GM12878 (cell line): ENCODE data around the gene HPSE2. TPM values are rescaled to one million over a fixed set of nuclear protein-coding genes. Genes with fewer than 3 reads are reported as not detected.

ENCODE experiments used
- BMI1 ChIP-seq: fragments of 450-650 bp; IDR thresholded peaks from 2 replicates; pipeline ENCODE4 v1.6.1; 2016; ENCODE audit warnings: mild to moderate bottlenecking, moderate library complexity, borderline replicate concordance
- CHD1 ChIP-seq: IDR thresholded peaks from 2 replicates; pipeline ENCODE4 v1.6.1; 2012; ENCODE audit warnings: low read depth, low read length, improper control_type of control experiment
- FOS ChIP-seq: IDR thresholded peaks from 3 replicates; pipeline ENCODE4 v1.6.1; 2011; ENCODE audit warnings: borderline replicate concordance; ENCODE audit not compliant: insufficient read length; ENCODE audit errors: extremely low read depth
- NFXL1 ChIP-seq: fragments of 450-650 bp; IDR thresholded peaks from 2 replicates; pipeline ENCODE4 v1.6.1; 2017; ENCODE audit warnings: antibody characterized with exemption, mild to moderate bottlenecking, borderline replicate concordance
- POLR2A ChIP-seq: IDR thresholded peaks from 2 replicates; pipeline ENCODE4 v1.6.1; 2011; ENCODE audit warnings: low read depth, mild to moderate bottlenecking, low read length
- RB1 ChIP-seq: fragments of 450-650 bp; formaldehyde crosslinking; IDR thresholded peaks from 2 replicates; pipeline ENCODE4 v1.6.1; 2017; ENCODE audit warnings: mild to moderate bottlenecking, borderline replicate concordance
- polyA plus RNA-seq, 11 experiments: library from polyadenylated mRNA; depleted of rRNA in 4 of 11; unstranded in 6 of 11; stranded (reverse) in 5 of 11; fragments of >200 nt; fragmentation: Nextera tagmentation in 4 of 11; fragmentation: Illumina TruSeq in 1 of 11; extraction: Ambion mirVana in 4 of 11; extraction: Trizol in 1 of 11; gene quantifications; 1 replicate in 1 of 11; 2 replicates in 10 of 11; pipeline versions ENCODE4 v1.2.1 to v1.2.3, GENCODE V29; 2011 to 2016; ENCODE audit warnings: inconsistent platforms in 2 of 11, missing spikeins in 2 of 11, low read depth in 1 of 11
- total RNA-seq, 4 experiments: library from RNA; depleted of rRNA in 3 of 4; stranded (reverse); fragments of >200 nt in 3 of 4; fragmentation: Illumina TruSeq in 1 of 4; extraction: Trizol in 1 of 4; gene quantifications; 2 replicates each; pipeline versions ENCODE4 v1.2.1 to v1.2.3, GENCODE V29; 2013 to 2021
- TF ChIP-seq, protein P1 (sequence below): fragments of 450-650 bp; formaldehyde crosslinking; IDR thresholded peaks from 2 replicates; pipeline ENCODE4 v1.4.0; 2020; ENCODE audit warnings: mild to moderate bottlenecking, moderate library complexity
- TF ChIP-seq, protein P2 (sequence below): IDR thresholded peaks from 2 replicates; pipeline ENCODE4 v1.6.1; 2011; ENCODE audit warnings: mild to moderate bottlenecking, low read depth, low read length, moderate library complexity; ENCODE audit not compliant: insufficient replicate concordance
- TF ChIP-seq, protein P3 (sequence below): fragments of 450-650 bp; IDR thresholded peaks from 2 replicates; pipeline ENCODE4 v1.6.1; 2016; ENCODE audit warnings: mild to moderate bottlenecking
- TF ChIP-seq, protein P4 (sequence below): fragments of 450-650 bp; IDR thresholded peaks from 2 replicates; pipeline ENCODE4 v1.6.1; 2016; ENCODE audit warnings: mild to moderate bottlenecking
- TF ChIP-seq, protein P5 (sequence below): IDR thresholded peaks from 2 replicates; pipeline ENCODE4 v1.6.1; 2012; ENCODE audit warnings: improper control_type of control experiment, low read depth, low read length; ENCODE audit not compliant: insufficient replicate concordance

Gene HPSE2
- total and polyA plus RNA-seq, 10 of the 15 experiments (the other 5 are each of a cell fraction or from before 2014, with no cell fraction given) = 0.06 TPM; not detected in 9

DNA sequence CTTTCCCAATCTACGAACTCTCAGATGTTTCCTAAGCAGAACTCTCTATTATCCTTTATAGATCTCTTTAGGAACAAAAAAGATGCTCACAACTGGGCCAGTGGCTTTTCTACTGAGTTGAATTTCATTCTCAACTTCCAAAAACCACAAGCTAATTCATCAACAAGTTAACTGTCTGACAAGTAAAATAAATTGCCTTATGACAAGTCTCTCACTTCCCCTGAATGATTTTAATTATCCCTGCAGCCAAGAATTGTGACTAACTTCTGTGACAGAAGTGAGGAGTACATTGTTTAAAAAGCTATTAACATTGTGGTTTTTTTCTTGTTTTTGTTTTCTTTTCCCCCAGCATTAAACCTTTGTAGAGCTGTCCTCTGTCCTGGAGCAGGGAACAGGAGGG, 343.1 kb downstream of the HPSE2 start (continued):
- TF ChIP-seq, protein P1, sequence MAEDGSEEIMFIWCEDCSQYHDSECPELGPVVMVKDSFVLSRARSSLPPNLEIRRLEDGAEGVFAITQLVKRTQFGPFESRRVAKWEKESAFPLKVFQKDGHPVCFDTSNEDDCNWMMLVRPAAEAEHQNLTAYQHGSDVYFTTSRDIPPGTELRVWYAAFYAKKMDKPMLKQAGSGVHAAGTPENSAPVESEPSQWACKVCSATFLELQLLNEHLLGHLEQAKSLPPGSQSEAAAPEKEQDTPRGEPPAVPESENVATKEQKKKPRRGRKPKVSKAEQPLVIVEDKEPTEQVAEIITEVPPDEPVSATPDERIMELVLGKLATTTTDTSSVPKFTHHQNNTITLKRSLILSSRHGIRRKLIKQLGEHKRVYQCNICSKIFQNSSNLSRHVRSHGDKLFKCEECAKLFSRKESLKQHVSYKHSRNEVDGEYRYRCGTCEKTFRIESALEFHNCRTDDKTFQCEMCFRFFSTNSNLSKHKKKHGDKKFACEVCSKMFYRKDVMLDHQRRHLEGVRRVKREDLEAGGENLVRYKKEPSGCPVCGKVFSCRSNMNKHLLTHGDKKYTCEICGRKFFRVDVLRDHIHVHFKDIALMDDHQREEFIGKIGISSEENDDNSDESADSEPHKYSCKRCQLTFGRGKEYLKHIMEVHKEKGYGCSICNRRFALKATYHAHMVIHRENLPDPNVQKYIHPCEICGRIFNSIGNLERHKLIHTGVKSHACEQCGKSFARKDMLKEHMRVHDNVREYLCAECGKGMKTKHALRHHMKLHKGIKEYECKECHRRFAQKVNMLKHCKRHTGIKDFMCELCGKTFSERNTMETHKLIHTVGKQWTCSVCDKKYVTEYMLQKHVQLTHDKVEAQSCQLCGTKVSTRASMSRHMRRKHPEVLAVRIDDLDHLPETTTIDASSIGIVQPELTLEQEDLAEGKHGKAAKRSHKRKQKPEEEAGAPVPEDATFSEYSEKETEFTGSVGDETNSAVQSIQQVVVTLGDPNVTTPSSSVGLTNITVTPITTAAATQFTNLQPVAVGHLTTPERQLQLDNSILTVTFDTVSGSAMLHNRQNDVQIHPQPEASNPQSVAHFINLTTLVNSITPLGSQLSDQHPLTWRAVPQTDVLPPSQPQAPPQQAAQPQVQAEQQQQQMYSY (CRISPR knock-in tag) = no peak
- TF ChIP-seq BMI1 (no peak), POLR2A (no peak), NFXL1 (no peak), CHD1 (no peak), RB1 (no peak), FOS (no peak)
- TF ChIP-seq, protein P2, sequence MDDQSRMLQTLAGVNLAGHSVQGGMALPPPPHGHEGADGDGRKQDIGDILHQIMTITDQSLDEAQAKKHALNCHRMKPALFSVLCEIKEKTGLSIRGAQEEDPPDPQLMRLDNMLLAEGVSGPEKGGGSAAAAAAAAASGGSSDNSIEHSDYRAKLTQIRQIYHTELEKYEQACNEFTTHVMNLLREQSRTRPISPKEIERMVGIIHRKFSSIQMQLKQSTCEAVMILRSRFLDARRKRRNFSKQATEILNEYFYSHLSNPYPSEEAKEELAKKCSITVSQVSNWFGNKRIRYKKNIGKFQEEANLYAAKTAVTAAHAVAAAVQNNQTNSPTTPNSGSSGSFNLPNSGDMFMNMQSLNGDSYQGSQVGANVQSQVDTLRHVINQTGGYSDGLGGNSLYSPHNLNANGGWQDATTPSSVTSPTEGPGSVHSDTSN = no peak
- TF ChIP-seq, protein P3, sequence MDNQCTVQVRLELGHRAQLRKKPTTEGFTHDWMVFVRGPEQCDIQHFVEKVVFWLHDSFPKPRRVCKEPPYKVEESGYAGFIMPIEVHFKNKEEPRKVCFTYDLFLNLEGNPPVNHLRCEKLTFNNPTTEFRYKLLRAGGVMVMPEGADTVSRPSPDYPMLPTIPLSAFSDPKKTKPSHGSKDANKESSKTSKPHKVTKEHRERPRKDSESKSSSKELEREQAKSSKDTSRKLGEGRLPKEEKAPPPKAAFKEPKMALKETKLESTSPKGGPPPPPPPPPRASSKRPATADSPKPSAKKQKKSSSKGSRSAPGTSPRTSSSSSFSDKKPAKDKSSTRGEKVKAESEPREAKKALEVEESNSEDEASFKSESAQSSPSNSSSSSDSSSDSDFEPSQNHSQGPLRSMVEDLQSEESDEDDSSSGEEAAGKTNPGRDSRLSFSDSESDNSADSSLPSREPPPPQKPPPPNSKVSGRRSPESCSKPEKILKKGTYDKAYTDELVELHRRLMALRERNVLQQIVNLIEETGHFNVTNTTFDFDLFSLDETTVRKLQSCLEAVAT = no peak
- TF ChIP-seq, protein P4, sequence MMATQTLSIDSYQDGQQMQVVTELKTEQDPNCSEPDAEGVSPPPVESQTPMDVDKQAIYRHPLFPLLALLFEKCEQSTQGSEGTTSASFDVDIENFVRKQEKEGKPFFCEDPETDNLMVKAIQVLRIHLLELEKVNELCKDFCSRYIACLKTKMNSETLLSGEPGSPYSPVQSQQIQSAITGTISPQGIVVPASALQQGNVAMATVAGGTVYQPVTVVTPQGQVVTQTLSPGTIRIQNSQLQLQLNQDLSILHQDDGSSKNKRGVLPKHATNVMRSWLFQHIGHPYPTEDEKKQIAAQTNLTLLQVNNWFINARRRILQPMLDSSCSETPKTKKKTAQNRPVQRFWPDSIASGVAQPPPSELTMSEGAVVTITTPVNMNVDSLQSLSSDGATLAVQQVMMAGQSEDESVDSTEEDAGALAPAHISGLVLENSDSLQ = no peak
- TF ChIP-seq, protein P5, sequence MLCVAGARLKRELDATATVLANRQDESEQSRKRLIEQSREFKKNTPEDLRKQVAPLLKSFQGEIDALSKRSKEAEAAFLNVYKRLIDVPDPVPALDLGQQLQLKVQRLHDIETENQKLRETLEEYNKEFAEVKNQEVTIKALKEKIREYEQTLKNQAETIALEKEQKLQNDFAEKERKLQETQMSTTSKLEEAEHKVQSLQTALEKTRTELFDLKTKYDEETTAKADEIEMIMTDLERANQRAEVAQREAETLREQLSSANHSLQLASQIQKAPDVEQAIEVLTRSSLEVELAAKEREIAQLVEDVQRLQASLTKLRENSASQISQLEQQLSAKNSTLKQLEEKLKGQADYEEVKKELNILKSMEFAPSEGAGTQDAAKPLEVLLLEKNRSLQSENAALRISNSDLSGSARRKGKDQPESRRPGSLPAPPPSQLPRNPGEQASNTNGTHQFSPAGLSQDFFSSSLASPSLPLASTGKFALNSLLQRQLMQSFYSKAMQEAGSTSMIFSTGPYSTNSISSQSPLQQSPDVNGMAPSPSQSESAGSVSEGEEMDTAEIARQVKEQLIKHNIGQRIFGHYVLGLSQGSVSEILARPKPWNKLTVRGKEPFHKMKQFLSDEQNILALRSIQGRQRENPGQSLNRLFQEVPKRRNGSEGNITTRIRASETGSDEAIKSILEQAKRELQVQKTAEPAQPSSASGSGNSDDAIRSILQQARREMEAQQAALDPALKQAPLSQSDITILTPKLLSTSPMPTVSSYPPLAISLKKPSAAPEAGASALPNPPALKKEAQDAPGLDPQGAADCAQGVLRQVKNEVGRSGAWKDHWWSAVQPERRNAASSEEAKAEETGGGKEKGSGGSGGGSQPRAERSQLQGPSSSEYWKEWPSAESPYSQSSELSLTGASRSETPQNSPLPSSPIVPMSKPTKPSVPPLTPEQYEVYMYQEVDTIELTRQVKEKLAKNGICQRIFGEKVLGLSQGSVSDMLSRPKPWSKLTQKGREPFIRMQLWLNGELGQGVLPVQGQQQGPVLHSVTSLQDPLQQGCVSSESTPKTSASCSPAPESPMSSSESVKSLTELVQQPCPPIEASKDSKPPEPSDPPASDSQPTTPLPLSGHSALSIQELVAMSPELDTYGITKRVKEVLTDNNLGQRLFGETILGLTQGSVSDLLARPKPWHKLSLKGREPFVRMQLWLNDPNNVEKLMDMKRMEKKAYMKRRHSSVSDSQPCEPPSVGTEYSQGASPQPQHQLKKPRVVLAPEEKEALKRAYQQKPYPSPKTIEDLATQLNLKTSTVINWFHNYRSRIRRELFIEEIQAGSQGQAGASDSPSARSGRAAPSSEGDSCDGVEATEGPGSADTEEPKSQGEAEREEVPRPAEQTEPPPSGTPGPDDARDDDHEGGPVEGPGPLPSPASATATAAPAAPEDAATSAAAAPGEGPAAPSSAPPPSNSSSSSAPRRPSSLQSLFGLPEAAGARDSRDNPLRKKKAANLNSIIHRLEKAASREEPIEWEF = no peak
